GM10847 (cell line): ENCODE data around the gene NR1D1.

ENCODE experiments used
- POLR2A ChIP-seq: IDR thresholded peaks from 2 replicates; pipeline ENCODE4 v1.6.1; 2011; ENCODE audit not compliant: insufficient read length; ENCODE audit errors: extremely low read depth

The NR1D1 gene

DNA sequence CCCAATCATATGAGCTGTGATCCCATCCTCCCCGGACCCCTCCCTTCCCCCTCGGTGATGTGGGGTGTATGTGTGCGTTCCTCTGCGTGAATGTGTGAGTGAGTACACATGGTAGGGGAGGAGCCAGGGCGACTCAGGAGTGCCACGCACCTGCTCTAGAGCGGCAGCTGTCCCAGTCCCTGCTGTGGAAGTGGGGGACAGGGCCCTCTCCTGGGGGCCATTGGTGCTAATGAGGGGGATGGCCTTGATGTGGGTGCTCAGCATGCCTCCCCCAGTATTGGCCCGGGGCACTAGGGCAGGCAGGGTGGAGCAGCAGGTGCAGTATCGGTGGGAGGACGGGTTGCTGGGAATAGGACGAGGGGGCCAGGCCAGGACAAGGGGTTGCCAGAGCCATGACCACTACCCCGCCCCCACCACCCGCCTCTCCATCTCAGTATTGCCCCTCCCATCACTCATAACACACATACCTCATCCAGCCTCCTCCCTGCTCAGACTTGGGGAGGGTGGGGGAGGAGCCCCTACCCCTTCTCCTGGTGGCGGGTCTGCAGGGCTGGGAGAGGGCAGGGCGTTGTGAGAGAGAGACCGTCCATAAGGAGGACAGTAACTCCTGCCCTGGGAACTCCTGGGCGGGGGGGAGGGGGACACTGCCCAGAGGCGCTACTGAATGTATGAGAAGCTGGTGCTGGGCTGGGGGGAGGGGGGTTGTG, 8.5 kb downstream of the NR1D1 start:
- TF ChIP-seq POLR2A, result no peak

DNA sequence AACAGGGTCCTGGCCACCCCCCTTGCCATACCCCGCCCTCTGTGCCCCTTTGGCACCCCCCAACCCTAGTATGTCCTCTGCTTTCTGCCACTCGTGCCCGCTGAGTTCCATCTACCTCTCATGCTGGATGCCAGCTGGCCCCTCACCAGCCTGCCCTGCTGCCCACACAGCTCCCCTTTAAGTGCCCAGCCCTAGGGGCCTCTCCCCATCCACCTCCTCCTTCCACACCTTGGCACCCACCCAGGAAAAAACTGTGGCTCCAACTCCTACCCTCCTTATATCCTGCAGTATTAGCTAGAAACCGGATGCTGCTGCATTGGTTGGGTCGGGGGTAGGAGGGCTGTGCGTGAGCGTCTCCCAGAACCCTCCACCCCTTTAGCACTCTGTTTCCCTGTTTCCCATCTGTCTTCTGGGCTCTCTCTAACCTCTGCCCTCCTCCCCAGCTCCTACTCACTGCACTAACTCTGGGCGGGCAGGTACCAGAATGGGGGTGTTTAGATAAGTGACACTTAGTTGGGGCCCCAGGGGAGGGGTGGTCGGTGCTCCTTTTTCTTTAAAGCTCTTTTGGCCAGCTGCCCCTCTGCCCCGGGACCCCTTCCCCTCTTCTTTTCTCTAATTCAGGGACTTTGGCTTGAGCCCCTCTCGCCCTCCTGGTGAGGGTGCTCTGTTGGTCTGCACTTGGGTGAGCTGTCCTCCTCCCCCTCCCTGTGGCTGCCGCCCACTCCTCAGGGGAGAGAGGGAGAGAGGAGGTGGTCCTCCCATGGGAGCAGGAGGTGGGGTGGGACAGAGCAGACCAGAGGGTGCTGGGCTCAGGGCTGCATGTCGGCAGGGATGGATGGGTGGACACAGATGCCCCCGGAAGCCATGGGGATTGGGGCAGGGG, 9.9 kb downstream of the NR1D1 start:
- no peak for TF ChIP-seq POLR2A

DNA sequence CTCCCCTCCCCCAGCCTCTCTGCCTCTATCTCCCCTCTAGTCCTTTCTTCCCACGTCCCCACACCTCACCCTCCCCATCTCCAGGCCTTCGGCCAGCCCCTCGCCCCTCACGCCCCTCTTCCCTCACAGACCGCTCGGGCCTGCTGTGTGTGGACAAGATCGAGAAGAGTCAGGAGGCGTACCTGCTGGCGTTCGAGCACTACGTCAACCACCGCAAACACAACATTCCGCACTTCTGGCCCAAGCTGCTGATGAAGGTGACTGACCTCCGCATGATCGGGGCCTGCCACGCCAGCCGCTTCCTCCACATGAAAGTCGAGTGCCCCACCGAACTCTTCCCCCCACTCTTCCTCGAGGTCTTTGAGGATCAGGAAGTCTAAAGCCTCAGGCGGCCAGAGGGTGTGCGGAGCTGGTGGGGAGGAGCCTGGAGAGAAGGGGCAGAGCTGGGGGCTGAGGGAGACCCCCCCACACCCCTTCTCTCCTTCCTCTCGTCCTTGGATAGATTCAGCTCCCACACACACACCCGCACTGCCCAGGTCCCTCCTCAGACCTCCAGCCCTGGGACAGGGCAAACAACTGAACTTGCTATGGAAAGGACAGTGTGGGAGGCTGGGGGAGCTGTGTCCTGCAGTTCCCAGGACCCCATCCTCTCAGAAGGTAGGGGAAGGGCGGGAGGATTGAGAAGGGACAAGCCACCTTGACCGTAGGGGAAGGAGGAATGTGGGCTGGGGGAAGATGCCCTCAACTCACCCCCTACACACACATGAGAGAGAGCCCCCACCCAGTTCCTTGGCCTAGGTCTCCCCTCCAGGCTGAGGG, 11.1 kb downstream of the NR1D1 start:
- no peak for TF ChIP-seq POLR2A

DNA sequence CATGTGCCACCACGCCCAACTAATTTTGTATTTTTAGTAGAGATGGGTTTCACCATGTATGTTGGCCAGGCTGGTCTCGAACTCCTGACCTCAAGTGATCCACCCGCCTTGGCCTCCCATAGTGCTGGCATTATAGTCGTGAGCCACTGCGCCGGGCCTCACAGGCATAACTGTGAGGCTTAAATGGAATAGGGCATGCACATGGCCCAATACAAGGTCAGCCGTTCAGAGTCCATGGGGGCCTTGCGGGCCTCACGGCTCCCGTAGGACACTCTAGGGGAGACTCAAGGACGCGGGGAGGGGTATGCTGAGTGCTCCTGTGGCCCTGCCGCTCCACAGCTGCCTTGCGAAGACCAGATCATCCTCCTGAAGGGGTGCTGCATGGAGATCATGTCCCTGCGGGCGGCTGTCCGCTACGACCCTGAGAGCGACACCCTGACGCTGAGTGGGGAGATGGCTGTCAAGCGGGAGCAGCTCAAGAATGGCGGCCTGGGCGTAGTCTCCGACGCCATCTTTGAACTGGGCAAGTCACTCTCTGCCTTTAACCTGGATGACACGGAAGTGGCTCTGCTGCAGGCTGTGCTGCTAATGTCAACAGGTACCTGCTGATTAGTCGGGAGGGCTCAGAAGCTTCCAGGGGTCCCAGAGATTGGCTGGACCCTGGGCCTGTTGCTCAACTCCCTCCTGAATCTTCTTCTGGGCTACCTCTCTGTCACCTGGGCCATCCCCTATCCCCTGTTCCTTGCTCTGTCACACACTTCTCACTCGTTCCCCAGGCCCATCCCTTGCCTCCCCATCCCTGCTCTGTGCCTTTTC, 12.3 kb downstream of the NR1D1 start:
- no peak for TF ChIP-seq POLR2A

DNA sequence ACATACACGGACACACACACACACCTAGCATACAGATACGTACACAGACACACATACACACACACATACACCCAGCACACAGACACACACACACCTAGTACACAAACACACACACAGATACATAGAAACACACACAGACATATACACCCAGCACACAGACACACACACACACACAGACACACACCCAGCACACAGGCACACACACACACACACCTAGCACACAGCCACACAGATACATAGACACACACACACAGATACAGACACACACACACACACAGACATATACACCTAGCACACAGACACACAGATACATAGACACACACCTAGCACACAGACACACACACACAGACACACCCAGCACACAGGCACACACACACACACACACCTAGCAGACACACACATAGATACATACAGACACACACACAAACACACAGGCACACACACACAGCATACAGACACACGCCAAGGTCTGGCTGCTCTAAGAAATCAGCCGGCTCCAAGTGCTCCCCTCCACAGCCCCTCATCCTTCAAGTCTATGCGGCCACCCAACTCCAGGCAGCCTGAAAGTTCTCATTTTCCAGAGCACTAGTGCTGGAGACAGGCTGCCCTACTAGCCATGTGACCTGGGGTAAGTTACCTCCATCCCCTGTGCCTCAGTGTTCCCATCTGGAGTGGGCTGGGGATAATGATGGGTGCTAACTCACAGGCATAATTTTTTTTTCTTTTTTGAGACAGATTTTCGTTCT, 13.2 kb downstream of the NR1D1 start:
- TF ChIP-seq POLR2A, result no peak

DNA sequence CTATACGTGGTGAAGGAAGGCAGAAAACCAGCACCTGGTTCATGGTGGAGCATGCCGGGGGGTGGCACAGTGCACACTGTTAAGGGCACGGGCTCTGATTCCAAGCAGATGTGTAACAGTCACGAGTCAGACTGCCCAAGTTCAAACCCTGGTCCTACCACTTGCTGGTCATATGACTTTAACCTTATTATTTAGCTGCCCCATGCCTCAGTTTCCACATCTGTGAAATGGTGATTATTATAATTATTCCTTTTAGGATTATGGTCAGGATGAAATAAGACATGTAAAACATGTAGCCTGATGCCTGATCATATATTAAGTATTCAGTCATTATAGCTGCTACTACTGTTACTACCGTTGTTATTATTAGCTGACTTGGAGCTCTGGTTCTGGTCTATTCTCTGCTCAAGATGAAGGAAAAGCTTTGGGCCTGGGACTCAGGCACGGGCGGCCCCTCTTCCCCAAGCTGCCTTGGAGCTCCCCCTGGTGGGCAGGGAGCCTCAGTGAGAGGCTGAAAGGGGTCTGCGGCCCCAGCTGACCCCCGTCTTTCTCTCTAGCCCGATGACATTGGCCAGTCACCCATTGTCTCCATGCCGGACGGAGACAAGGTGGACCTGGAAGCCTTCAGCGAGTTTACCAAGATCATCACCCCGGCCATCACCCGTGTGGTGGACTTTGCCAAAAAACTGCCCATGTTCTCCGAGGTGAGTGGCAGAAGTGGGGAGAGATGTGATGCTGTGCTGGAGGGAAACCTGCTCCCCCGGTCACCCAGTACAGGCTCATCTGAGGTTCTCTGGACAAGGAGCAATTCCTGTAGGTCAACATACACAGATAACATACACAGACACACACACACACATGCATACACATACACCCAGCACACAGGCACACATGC, 14.0 kb downstream of the NR1D1 start:
- no peak for TF ChIP-seq POLR2A

DNA sequence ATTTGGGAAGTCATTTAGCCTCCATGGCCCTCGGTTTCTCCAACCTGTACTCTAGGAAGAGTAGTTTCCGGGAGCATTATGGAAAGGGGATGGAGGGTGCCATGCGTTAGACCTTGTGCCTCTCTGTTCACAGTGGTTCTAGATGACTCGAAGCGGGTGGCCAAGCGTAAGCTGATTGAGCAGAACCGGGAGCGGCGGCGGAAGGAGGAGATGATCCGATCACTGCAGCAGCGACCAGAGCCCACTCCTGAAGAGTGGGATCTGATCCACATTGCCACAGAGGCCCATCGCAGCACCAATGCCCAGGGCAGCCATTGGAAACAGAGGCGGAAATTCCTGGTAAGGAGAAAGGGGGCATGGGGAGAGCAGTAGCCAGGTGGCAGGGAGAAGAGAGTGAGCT, 15.9 kb downstream of the NR1D1 start:
- no peak for TF ChIP-seq POLR2A

DNA sequence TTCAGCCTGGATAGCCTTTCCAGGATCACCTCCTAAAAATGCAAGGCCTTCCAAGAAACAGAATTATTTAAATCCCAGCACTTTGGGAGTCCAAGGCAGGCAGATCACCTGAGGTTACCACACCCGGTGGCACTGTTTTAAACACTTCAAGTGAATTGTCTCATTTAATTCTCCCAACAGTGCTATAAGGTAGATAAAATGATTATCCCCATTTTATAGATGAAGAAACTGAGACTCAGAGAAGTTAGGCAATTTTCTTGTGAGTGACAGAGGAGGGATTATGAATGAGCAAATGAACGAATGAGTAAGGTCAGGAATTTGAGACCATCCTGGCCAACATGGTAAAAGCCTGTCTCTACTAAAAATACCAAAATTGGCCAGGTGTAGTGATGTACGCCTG, 20.8 kb downstream of the NR1D1 start:
- no peak for TF ChIP-seq POLR2A

DNA sequence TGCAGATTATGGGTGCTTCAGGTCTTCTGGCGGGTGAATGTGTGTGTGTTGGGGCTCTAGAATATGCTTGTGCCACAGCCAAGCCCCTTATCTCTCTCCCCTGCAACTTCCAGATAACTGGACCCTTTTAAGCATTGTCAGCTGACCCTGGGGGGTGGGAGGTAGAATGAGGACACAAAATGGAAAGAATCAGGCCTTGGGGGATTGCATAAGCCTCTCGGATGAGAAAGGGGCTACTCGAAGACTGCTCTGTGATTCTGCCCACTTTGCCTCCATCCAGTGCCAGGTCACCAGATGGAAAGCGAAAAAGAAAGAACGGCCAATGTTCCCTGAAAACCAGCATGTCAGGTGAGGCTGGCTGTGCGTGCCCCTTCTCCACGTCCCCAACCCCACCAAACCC, 23.8 kb downstream of the NR1D1 start:
- no peak for TF ChIP-seq POLR2A

DNA sequence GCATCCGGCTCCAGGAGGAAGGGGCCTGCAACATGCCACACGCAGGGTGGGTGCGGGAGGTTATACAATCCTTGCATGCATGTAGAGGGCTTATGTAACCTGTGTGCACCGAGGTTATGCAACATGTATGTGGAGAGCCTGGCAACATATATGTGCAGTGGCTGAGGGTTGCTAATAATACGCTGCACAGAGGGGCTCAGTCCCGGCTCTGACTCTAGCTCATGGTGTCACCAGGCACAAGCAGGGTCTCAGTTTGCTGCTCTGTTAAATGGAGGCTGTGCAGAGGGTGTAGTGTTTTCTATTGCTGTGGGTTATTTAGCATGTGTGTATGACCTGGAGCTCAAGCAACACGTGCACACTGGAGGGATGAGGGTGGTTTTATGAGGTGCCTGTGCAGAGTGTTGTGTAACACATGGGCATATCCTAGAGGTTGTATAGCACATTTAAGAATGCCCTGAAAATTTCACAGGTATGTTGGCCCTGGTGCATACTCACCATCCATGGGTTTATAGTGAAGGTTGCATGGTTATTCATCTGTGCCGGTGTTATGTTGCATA, 24.4 kb downstream of the NR1D1 start:
- no peak for TF ChIP-seq POLR2A

DNA sequence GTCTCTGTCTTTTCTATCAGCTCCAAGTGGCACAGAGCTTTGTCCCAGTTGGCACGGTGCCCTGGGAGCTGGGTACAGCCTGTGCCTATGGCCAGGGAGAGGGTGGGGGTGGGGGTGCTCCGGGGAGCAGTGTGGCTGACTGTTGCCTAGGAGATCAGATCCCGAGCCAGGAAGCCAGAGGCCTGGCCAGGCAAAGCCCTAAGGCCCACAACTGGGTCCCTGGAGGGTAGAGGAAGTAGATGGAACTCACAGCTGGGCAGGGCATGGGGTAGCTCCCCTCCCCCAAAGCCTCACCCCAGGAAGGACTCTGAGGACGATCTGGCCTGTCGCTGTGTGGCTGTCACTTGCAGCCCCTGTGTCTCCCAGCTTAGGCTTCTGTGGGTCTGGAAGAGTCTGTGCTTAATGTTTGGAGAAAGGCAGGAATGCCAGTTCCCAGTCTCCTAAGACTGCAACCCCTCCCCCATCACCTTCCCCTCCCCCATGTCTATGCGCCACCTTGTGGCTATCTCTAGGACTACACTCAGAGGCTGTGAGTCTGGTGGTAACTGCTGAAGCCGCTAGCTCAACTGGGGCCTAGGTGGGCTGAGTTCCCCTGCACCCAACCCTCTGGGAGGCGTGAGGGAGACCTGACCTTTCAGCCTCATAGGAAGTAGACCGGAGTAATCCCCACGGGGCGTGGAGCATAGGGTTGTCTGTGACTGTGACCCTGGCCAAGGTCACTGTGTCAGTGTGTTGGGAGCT, 25.0 kb downstream of the NR1D1 start:
- no peak for TF ChIP-seq POLR2A

DNA sequence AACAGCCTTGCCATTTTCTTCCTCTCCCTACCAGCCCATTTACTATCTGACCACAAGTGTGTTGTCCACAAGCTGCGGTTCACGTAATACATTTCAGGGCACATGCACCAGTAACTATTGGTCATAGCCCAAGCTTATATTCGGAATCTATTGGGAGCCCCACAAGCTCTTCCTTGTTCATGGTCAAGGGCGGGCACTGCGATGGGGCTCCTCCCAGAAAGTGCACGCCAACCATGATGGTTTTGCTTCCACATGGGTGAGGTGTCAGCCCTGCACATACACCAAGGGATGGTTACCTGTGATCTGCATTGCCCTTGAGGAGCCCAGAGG, 25.6 kb downstream of the NR1D1 start:
- TF ChIP-seq POLR2A, result no peak
